ENCODE results near the gene THSD7A.

The THSD7A gene

GRCh38 chr7:11346302-11346701, 485.7 kb downstream of the THSD7A start:
- DNase-seq (ENCODE audit: extremely low read depth in 1 of 2, low read depth in 1 of 2): no peak

GRCh38 chr7:11345621-11346020, 486.4 kb downstream of the THSD7A start:
- DNase-seq (ENCODE audit: extremely low read depth in 1 of 2, low read depth in 1 of 2): no peak

- DNase-seq (ENCODE audit: extremely low read depth in 1 of 2, low read depth in 1 of 2): no peak
These were observed 488.1 kb downstream of the THSD7A start for GRCh38 chr7:11343818-11344413.

GRCh38 chr7:11343136-11343535, 488.9 kb downstream of the THSD7A start:
- no peak for DNase-seq (ENCODE audit: extremely low read depth in 1 of 2, low read depth in 1 of 2)

- no peak for DNase-seq (ENCODE audit: extremely low read depth in 1 of 2, low read depth in 1 of 2)
These were observed 490.6 kb downstream of the THSD7A start for GRCh38 chr7:11341285-11341944.

GRCh38 chr7:11336432-11336831, 495.6 kb downstream of the THSD7A start:
- no peak for DNase-seq (ENCODE audit: extremely low read depth in 1 of 2, low read depth in 1 of 2)

GRCh38 chr7:11335947-11336346, 496.1 kb downstream of the THSD7A start:
- no peak for DNase-seq (ENCODE audit: extremely low read depth in 1 of 2, low read depth in 1 of 2)

- no peak for DNase-seq (ENCODE audit: extremely low read depth in 1 of 2, low read depth in 1 of 2)
These were observed 499.2 kb downstream of the THSD7A start for GRCh38 chr7:11332865-11333228.

- DNase-seq (ENCODE audit: extremely low read depth in 1 of 2, low read depth in 1 of 2): no peak
These were observed 499.7 kb downstream of the THSD7A start for GRCh38 chr7:11332186-11332864.

- no peak for DNase-seq (ENCODE audit: extremely low read depth in 1 of 2, low read depth in 1 of 2)
These were observed 500.6 kb downstream of the THSD7A start for GRCh38 chr7:11331128-11332102.

GRCh38 chr7:11330717-11331116, 501.3 kb downstream of the THSD7A start:
- no peak for DNase-seq (ENCODE audit: extremely low read depth in 1 of 2, low read depth in 1 of 2)

GRCh38 chr7:11330208-11330607, 501.8 kb downstream of the THSD7A start:
- no peak for DNase-seq (ENCODE audit: extremely low read depth in 1 of 2, low read depth in 1 of 2)

GRCh38 chr7:11329626-11330025, 502.4 kb downstream of the THSD7A start:
- no peak for DNase-seq (ENCODE audit: extremely low read depth in 1 of 2, low read depth in 1 of 2)

GRCh38 chr7:11328309-11328708, 503.7 kb downstream of the THSD7A start:
- DNase-seq (ENCODE audit: extremely low read depth in 1 of 2, low read depth in 1 of 2): no peak

GRCh38 chr7:11327633-11328032, 504.4 kb downstream of the THSD7A start:
- DNase-seq (ENCODE audit: extremely low read depth in 1 of 2, low read depth in 1 of 2): no peak
